G401 (cell line): ENCODE results near the gene MTSS2. TPM values are rescaled to one million over a fixed set of nuclear protein-coding genes. Genes with fewer than 3 reads are reported as not detected.
"Not testable (repeated sequence)": the region's sequence is repeated elsewhere in the genome, so short reads cannot be mapped to it uniquely, and the experiment has no call there.

ENCODE experiments used
- DNase-seq: peaks from one replicate; pipeline ENCODE4 v3.0.0-alpha.2; 2015; ENCODE audit warnings: low spot score
- in situ Hi-C: cut with HindIII; loops from 2 replicates; pipeline ENCODE4 v1.10.0; 2016; ENCODE audit warnings: low sequenced_read_pairs, mixed read lengths
- total RNA-seq: library from RNA; depleted of rRNA; stranded (reverse); fragments of >200 nt; shearing (Covaris generic); gene quantifications from 2 replicates; pipeline ENCODE4 v1.2.3, GENCODE V29; 2014; rRNA removed

Gene MTSS2
- total RNA-seq, 1 experiment from 2014 or later, result 46.7 TPM

- in situ Hi-C loops, result no loop called here
- no peak for DNase-seq
These were observed 40.9 kb downstream of the MTSS2 start for GRCh38 chr16:70644763-70645597.

GRCh38 chr16:70643264-70643663, 42.6 kb downstream of the MTSS2 start:
- in situ Hi-C loops, DNase-seq: not testable (repeated sequence)

- in situ Hi-C loops, result no loop called here
- DNase-seq, result no peak
These were observed 43.2 kb downstream of the MTSS2 start for GRCh38 chr16:70642633-70643032.

DNA sequence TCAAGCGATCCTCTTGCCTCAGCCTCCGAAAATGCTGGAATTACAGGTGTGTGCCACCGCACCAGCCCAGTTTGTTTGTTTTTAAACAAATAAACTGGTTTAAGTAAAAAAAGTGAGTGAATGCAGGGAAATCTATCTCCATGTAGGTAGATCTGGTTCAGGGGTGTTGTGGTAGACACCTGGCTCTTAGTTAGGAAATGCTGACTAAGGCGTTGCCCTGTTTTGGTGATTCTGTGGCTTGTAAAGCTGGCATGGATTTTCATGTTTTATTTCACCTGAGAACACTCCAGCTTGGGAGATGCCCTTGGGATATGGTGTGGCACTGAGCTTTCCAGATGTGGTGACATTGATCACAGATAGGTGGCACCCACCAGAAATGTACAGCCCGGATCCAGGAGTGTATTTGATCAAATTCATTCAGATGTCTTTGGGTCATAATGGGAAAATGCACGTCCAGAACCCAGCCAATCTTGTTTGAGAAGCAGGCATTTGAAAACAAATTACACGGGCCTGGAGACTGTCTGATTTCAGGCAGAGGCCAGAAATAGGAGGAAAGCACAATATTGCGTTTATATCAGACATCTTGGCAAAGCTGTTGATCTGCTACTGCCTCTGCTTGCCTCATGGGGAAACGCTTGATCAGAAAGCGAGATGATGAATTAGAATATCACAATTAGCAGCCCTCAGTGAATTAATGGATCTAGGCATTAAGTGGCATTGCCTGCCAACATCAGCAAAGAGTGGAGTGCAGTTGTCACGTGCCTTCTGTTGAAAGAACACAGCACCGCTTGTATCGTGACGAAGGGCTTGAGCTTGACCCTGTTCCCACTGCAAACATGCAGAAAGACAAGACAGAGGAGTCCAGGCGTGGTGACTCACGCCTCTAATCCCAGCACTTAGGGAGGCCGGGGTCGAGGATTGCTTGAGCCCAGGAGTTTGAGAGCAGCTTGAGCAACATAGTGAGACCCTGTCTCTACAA, 46.8 kb downstream of the MTSS2 start:
- no peak for DNase-seq
- in situ Hi-C loops, result no loop called here

Other genes with a start within 250 kb of the MTSS2 start
- gene ST3GAL2, start 247.0 kb downstream of the MTSS2 start, total RNA-seq, result 32.7 and 35.9 TPM in 2 replicates
- 12.9 and 15.8 TPM in 2 replicates for gene FCSK, start 231.5 kb downstream of the MTSS2 start, total RNA-seq
- gene COG4, start 162.5 kb downstream of the MTSS2 start, total RNA-seq, result 79.5 and 97.0 TPM in 2 replicates
- gene SF3B3, start 162.2 kb downstream of the MTSS2 start, total RNA-seq, result 43.6 and 98.0 TPM in 2 replicates
- gene IL34, start 39.5 kb downstream of the MTSS2 start, total RNA-seq, result 3.4 and 5.1 TPM in 2 replicates
- gene VAC14, start 115.1 kb upstream of the MTSS2 start, total RNA-seq, result 66.8 and 69.2 TPM in 2 replicates